ENCODE results near the gene SUSD1.

DNA sequence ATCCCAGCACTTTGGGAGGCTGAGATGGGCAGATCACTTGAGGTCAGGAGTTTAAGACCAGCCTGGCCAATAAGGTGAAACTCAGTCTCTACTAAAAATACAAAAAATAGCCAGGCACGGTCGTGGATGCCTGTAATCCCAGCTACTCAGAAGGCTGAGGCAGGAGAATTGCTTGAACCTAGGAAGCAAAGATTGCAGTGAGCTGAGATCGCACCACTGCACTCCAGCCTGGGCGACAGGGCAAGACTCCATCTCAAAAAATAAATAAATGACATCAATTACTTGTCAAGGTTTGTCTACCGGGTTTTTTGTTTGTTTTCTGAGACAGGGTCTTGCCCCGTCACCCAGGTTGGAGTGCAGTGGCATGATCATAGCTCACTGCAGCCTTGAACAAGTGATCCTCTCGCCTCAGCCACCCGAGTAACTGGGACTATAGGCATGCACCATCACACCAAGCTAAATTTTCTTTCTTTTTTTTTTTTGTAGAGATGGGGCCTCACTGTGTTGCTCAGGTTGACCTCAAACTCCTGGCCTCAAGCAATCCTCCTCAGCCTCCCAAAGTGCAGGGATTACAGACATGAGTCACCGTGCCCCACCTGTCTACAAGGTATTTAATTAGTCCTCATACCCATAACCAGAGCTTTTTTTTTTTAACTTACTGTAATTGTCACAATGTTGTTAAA lies 64.9 kb downstream of the SUSD1 start:
- TF ChIP-seq, protein P1, sequence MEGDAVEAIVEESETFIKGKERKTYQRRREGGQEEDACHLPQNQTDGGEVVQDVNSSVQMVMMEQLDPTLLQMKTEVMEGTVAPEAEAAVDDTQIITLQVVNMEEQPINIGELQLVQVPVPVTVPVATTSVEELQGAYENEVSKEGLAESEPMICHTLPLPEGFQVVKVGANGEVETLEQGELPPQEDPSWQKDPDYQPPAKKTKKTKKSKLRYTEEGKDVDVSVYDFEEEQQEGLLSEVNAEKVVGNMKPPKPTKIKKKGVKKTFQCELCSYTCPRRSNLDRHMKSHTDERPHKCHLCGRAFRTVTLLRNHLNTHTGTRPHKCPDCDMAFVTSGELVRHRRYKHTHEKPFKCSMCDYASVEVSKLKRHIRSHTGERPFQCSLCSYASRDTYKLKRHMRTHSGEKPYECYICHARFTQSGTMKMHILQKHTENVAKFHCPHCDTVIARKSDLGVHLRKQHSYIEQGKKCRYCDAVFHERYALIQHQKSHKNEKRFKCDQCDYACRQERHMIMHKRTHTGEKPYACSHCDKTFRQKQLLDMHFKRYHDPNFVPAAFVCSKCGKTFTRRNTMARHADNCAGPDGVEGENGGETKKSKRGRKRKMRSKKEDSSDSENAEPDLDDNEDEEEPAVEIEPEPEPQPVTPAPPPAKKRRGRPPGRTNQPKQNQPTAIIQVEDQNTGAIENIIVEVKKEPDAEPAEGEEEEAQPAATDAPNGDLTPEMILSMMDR (IDR thresholded peaks at IDR 0.05; ENCODE audit: extremely low read depth in 1 of 2, insufficient read depth in 1 of 2, low read depth in 1 of 2, low read length in 2 of 2), result no peak
- TF ChIP-seq EZH2 (IDR thresholded peaks at IDR 0.05; ENCODE audit: borderline replicate concordance, low read depth, low read length, severe bottlenecking), result no peak
- TF ChIP-seq POLR2A (IDR thresholded peaks at IDR 0.05; ENCODE audit: low read depth, low read length), result no peak
- no peak for TF ChIP-seq JUN (IDR thresholded peaks at IDR 0.05; ENCODE audit: borderline replicate concordance, insufficient read depth, insufficient read length, low read depth)

All from endothelial cell of umbilical vein (primary cell).